RWPE1 (cell line): ENCODE data around the gene FAM229A.
A peak's percentile ranks its signal among the peaks of the same experiment; 100 is the strongest.

Source experiments
- CTCF ChIA-PET: fragments of 350-600 bp; sonication (Branson Sonifier 250); formaldehyde crosslinking; extraction: SDS; loops from one replicate; lab custom pipeline; 2021; lab: Yijun Ruan, JAX
- POLR2A ChIA-PET: fragments of 400-600 bp; formaldehyde crosslinking; extraction: SDS; loops from one replicate; lab custom pipeline; 2020; ENCODE audit warnings: antibody characterized with exemption; ENCODE audit not compliant: low non-redundant PET; lab: Yijun Ruan, JAX
- DNase-seq: peaks from one replicate; pipeline ENCODE4 v3.0.0; 2012; ENCODE audit warnings: low spot score
- H3K27ac ChIP-seq: fragments of 450-650 bp; 2 replicates; pipeline ENCODE4 v1.5.1; 2017
- TF ChIP-seq, protein P1 (sequence below): fragments of 450-650 bp; conservative IDR thresholded peaks from 2 replicates; pipeline ENCODE4 v1.5.1; 2017; ENCODE audit warnings: low read depth, mild to moderate bottlenecking

The FAM229A gene

DNA sequence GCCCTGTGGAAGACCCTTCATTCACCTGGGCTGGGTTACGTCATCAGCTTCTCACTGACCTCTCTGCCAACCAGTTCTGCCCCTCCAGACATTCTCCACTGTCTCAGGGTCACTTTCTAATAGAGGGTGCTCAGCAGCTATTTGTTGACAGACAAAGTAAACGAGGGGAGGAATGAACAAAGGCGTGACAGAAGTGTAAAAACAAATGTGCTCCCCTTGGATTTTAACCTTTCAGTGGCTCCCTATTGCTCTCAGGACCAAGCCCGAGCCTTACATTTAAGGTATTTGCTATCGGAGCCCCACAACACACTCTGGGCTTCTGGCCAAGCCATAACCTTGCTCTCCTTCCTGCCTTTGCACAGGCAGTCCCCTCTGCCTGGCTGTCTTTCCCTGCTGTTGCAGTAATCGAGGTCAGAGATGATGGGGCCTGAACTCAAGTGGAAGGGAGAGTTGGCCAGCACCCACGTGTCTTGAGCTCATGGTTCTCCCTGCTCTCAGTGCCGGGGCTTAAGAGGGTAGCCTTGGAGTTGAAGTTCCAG, 16.9 kb downstream of the FAM229A start:
- POLR2A ChIA-PET: interaction anchor here (2.5 kb wide), 1 partner anchor 9 kb away, joined by 7 read pairs; the partner anchor contains the start of gene MARCKSL1
- TF ChIP-seq, protein P1, sequence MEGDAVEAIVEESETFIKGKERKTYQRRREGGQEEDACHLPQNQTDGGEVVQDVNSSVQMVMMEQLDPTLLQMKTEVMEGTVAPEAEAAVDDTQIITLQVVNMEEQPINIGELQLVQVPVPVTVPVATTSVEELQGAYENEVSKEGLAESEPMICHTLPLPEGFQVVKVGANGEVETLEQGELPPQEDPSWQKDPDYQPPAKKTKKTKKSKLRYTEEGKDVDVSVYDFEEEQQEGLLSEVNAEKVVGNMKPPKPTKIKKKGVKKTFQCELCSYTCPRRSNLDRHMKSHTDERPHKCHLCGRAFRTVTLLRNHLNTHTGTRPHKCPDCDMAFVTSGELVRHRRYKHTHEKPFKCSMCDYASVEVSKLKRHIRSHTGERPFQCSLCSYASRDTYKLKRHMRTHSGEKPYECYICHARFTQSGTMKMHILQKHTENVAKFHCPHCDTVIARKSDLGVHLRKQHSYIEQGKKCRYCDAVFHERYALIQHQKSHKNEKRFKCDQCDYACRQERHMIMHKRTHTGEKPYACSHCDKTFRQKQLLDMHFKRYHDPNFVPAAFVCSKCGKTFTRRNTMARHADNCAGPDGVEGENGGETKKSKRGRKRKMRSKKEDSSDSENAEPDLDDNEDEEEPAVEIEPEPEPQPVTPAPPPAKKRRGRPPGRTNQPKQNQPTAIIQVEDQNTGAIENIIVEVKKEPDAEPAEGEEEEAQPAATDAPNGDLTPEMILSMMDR: no peak
- no peak overlapping the region for H3K27ac ChIP-seq
- DNase-seq: no peak
- CTCF ChIA-PET: interaction anchor here (1.2 kb wide), 1 partner anchor 8 kb away, joined by 4 read pairs; no protein-coding TSS in a partner anchor

DNA sequence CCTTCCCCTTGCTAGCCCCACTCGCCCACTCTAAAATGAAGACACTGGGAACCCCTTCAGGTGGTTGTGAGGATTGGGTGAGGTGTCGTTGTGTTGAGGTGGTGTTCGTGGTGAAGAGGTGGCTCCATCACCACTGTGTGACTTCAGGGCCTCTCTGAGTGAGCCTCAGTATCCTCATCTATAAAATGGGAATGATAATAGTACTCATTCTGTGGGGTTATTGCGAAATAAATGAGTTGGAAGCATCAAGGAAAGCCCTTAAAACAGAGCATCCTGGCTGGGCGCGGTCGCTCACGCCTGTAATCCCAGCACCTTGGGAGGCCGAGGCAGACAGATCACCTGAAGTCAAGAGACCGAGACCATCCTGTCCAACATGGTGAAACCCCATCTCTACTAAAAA, 19.6 kb downstream of the FAM229A start:
- ChIA-PET POLR2A (no interaction called here), CTCF (no interaction called here)
- no peak for DNase-seq
- H3K27ac ChIP-seq: no peak overlapping the region
- TF ChIP-seq, protein P1: no peak

- CTCF ChIA-PET: no interaction called here
- DNase-seq: peak; percentile 41
- TF ChIP-seq, protein P1: no peak
- POLR2A ChIA-PET: no interaction called here
- no peak overlapping the region for H3K27ac ChIP-seq
Measured at GRCh38 chr1:32341971-32342370, 20.3 kb downstream of the FAM229A start.

DNA sequence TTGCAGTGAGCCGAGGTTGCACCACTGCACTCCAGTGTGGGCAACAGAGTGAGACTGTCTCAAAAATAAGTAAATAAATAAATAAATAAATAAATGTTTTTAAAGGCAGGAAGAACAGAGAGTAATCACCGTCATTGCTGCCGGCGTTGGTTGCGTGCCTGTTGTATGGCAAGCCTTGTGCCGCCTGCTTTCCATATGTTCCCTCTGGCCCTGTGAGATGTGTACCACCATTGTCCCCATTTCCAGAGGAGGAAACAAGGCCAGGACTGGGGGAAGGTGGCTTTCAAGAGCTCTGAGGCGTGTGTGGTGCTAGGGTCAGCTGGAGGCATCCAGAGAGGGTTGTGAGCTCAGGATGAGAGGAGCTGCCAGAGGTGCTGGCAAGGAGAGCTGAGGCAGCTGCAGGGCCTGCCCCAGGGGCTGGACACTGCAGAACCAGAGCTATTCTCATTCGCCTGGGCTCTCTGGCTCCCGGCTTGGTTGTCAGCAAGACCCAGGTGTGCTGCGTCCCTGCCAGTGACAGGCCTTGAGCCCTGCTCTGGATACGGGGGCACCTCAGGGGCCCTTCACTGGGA, 21.0 kb downstream of the FAM229A start:
- ChIA-PET POLR2A (no interaction called here), CTCF (interaction anchor here (0.6 kb wide), 2 partner anchors 24 to 93 kb away, joined by 3 to 4 read pairs; no protein-coding TSS in a partner anchor)
- TF ChIP-seq, protein P1: no peak
- DNase-seq: no peak
- no peak overlapping the region for H3K27ac ChIP-seq

DNA sequence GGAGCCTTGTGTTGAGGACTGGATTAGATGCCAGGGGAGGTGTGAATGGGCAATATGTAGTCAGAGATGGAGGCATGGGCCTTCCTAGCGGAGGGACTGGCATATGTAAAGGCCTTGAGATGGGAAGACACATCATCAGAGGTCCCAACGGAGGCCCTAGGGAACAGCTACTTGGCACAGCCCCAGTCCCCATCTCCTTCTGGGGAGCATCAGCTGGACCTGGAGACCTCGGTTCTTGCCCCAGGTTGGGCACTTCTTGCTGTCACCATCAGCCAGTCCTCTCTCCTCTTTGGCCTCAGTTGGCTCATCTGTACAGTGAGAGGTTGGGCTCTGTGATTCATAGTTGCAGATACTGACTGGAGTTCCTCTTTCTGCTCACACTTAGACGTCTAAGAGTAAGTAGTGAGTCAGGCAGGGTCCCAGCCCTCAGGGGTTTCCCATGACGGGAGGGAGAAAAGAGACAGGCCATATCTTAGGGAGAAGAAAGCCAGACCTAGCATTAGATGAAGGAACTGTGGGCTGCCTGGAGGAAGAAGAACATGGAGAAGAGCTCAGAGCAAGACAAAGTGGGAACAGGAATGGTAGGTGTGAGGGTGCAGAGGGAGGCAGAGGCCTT, 22.8 kb downstream of the FAM229A start:
- no peak overlapping the region for H3K27ac ChIP-seq
- ChIA-PET CTCF (no interaction called here), POLR2A (no interaction called here)
- DNase-seq: no peak
- TF ChIP-seq, protein P1: no peak

- POLR2A ChIA-PET: no interaction called here
- TF ChIP-seq, protein P1: no peak
- CTCF ChIA-PET: no interaction called here
Measured at GRCh38 chr1:32338637-32339145, 23.6 kb downstream of the FAM229A start.

More at GRCh38 chr1:32338637-32339145, 23.6 kb downstream of the FAM229A start:
- no peak for DNase-seq
- no peak overlapping the region for H3K27ac ChIP-seq
